GM12878 (cell line): ENCODE measurements around the gene ZNF81.

Experiments used
- EZH2 ChIP-seq: IDR thresholded peaks from 2 replicates; pipeline ENCODE4 v1.6.1; 2012; ENCODE audit warnings: low read depth, mild to moderate bottlenecking, control low read depth, inconsistent platforms, low read length, borderline replicate concordance; ENCODE audit not compliant: control insufficient read depth
- FOXM1 ChIP-seq: IDR thresholded peaks from 2 replicates; pipeline ENCODE4 v1.6.1; 2012; ENCODE audit warnings: low read depth, mild to moderate bottlenecking, inconsistent platforms, low read length, moderate library complexity
- PKNOX1 ChIP-seq: fragments of 450-650 bp; IDR thresholded peaks from 2 replicates; pipeline ENCODE4 v1.6.1; 2016; ENCODE audit warnings: mild to moderate bottlenecking
- POLR2A ChIP-seq: IDR thresholded peaks from 2 replicates; pipeline ENCODE4 v1.6.1; 2011; ENCODE audit warnings: low read depth, mild to moderate bottlenecking, low read length
- POLR2AphosphoS5 ChIP-seq: IDR thresholded peaks from 2 replicates; pipeline ENCODE4 v1.6.1; 2011; ENCODE audit warnings: mild to moderate bottlenecking, low read length, inconsistent platforms
- USF2 ChIP-seq: IDR thresholded peaks from 2 replicates; pipeline ENCODE4 v1.6.1; 2011; ENCODE audit warnings: low read depth, low read length, improper control_type of control experiment, borderline replicate concordance

GRCh38 chrX:47902161-47902560 is 65.5 kb downstream of the ZNF81 start:
- no peak for TF ChIP-seq FOXM1
- TF ChIP-seq USF2 = no peak
- no peak for TF ChIP-seq POLR2AphosphoS5
- no peak for TF ChIP-seq PKNOX1
- no peak for TF ChIP-seq EZH2
- TF ChIP-seq POLR2A = no peak
